Measurements from ENCODE around the gene SMG9.

DNA sequence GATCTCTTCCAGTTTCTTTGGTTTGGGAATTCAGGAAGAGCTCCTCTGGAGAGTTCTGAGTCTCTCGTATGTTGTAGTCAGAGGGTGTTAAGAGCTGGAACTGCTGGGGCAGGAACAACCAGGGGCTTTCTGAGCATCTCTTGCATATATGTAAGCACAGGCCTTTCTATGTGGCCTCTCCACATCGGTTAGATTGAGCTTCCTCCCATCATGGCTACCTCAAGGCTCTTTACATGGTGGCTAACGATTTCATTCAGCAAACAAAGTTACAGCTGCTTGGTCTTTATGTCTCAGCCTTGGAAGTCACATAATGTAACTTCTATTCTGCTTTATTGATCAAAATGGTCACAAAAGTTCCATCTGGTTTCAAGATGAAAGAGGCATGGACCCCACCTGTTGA lies 64.3 kb downstream of the SMG9 start:
- TF ChIP-seq JUND (IDR thresholded peaks at IDR 0.05) (no peak), TAF1 (conservative IDR thresholded peaks at IDR 0.05) (no peak)
